GM18870 (cell line): Measurements from ENCODE around the gene KNG1.
"Not testable (repeated sequence)": the region's sequence is repeated elsewhere in the genome, so short reads cannot be mapped to it uniquely, and the experiment has no call there.

Source experiments
- ATAC-seq: cut with Tn5 transposase; IDR thresholded peaks from one replicate; pipeline ENCODE4 v1.9.1; 2021; ENCODE audit warnings: moderate library complexity; ENCODE audit not compliant: unreplicated experiment

Gene KNG1

DNA sequence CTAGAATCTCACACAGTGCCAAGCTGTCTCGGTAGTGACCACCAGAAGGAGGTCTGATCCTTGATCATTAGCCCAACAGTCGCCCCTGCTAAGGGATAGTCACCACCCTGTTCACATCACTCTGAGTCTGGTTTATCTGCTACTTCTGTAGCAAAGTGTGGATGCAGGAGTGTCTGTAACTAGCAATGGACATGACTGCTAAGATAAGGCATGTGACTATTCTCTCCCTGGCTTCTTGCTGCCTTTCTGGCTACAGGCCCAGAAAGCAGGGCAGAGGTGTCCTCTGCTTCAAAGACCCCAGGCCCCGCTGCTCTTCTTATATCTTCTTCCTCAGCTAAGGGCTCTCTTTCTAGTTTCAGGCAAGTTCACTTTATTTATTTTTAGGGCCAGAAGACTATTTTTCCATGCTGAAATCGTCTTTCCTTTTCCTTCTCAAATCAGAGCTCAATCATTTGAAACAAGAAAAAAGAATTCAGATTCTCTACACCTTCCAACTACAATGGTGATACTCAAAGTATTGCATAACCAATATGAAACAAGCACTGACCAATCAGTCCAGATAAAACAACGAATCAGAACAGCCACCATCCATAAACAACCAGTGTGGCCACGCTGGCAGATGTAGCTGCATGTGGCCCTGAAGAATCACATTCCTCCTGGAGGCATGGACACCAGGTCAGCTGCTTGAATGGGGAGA, 8.0 kb upstream of the KNG1 start:
- no peak for ATAC-seq

DNA sequence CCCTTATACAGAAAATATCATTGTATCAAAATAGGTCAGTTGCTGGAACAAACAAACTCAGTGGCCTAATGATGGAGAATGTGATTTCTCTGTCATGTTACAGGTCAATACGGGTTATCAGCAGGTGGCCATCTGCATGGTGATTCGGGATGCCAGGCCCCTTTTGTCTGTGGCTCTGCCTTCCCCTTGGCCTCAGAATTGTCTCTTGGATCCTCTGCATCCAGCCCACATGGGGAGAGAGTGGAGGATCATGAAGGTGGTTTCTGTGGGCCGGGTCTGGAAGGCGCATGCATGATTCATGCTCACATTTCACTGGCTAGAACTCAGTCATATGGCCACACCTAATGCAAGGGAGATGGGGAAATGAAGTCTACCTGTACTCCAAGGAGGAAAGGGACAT, 6.5 kb upstream of the KNG1 start:
- not testable (repeated sequence) for ATAC-seq

DNA sequence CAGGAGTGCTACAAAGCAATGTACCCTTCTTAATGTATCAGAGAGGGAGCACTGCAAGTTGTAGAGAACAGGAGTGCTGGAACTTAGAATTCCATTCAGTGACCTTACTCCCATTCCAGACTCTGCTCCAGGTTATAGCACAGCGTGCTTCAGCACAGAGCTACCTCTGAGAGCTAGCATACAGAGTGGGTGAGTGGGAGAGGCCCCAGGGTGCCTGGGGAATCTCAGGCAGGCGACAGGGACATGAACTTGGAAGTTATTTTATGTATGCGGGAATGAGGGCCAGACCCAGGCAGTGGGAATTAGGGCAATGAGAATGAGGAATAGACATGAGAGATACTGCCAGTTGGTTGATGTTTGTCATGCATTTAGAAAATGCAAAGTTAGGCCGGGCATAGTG, 3.7 kb upstream of the KNG1 start:
- no peak for ATAC-seq

- no peak for ATAC-seq
Observed at GRCh38 chr3:186719945-186720739, 3.0 kb downstream of the KNG1 start.

GRCh38 chr3:186722457-186722856, 5.3 kb downstream of the KNG1 start:
- ATAC-seq = no peak

GRCh38 chr3:186724911-186725310, 7.8 kb downstream of the KNG1 start:
- ATAC-seq = no peak

DNA sequence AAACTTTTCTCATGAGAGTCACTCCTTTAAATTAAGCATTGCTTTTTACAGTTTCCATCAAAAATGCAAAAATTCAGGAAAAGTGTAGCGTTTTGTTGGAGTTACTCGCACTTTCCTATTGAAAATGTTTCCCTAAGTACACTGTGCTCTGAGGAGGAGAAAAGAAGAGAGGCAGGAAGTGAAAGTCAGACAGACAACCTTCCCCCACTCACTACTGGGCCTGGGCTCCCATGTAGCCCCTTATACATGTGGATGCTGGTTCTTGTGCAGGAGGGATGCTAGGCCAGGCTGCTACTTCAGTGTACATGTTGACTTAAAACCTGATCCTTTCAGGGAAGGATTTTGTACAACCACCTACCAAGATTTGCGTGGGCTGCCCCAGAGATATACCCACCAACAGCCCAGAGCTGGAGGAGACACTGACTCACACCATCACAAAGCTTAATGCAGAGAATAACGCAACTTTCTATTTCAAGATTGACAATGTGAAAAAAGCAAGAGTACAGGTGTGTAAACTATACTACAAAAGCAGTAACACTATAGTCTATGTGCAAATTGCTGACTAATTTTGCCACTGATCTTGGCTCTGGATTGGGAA, 15.1 kb downstream of the KNG1 start:
- ATAC-seq = no peak

GRCh38 chr3:186742618-186743380, 25.6 kb downstream of the KNG1 start:
- ATAC-seq = no peak

GRCh38 chr3:186743666-186744065, 26.5 kb downstream of the KNG1 start:
- no peak for ATAC-seq

DNA sequence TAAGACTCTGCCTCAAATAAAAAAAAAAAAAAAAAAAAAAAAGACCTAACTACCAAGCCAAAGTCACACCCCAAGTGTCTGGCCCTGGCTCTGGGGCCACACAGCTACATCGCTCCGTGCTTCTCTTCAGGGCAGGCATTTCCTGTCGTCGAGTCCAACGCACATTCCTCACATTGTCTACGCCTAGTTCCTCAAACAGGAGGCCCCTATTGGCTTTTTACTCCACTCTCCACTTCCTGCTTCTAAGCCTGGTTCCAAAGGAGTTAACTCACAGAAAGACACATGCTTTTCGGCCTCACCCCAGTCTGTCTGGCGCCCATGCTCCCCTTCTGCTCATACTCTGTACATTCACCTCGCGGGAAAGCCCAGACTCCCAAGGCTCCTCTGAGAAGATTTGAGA, 28.8 kb downstream of the KNG1 start:
- no peak for ATAC-seq

GRCh38 chr3:186750316-186750715, 33.2 kb downstream of the KNG1 start:
- no peak for ATAC-seq

GRCh38 chr3:186751480-186751879, 34.3 kb downstream of the KNG1 start:
- no peak for ATAC-seq

DNA sequence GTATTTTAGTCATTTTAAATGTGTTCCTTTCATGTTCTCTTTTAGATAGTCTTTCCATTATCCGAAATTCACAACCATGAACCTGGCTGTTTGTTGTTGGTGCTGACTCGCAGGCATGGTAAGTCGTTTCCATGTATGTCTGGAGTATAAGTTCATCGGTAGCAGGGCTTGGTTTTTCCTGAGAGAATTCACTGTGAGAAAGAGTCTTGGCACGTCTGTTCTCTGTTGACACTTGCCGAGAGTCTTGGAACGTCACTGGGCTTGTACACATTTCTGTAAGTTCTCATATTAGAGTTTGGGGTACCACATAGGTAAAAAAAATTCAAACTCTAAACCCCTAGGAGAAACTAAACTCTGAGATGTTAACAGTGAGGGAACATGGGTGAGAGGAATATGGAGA, 36.8 kb downstream of the KNG1 start:
- no peak for ATAC-seq

GRCh38 chr3:186754871-186755270, 37.7 kb downstream of the KNG1 start:
- no peak for ATAC-seq

DNA sequence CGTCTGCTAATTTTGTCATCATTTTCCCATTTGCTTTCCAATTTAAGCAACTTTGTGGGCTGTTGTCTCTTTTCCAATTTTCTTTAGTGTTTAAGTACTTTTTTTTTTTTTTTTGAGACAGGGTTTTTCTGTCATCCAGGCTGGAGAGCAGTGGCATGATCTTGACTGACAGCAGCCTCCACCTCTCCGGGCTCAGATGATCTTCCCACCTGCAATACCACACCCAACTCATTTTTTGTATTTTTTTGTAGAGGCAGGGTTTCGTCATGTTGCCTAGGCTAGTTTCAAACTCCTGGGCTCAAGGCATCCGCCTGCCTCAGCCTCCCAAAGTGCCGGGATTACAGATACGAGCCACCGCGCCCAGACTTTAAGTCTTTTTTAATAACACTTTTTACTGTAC, 40.1 kb downstream of the KNG1 start:
- ATAC-seq = no peak

GRCh38 chr3:186757686-186758220, 40.6 kb downstream of the KNG1 start:
- ATAC-seq = no peak

DNA sequence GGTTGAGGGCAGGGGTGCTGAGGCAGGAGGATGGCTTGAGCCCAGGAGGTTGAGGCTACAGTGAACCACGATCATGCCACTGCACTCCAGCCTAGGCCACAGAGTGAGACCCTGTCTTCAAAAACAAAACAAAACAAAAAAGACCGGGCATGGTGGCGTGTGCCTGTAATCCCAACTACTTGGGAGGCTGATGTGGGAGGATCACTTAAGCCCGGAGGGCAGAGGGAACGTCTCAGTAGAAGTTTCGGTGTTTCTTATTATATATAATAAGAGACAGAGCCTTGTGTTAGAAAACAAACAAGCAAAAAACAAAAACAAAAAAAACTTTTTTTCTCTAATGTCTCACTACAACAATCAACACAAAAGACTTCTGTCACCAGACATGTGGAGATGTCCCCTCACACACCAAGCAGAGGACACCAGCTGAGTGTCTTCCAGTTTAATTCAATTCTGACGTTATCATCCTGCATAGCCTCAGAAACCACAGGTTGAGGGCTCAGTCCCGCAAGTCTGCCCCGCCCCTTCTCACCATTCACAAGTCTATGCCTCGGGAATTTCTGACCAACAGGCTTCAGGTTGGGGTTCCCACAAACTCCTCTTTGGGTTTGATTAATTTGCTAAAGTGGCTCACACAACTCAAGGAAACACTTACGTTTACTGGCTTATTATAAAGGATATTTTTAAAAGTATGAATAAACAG, 42.2 kb downstream of the KNG1 start:
- ATAC-seq = no peak

DNA sequence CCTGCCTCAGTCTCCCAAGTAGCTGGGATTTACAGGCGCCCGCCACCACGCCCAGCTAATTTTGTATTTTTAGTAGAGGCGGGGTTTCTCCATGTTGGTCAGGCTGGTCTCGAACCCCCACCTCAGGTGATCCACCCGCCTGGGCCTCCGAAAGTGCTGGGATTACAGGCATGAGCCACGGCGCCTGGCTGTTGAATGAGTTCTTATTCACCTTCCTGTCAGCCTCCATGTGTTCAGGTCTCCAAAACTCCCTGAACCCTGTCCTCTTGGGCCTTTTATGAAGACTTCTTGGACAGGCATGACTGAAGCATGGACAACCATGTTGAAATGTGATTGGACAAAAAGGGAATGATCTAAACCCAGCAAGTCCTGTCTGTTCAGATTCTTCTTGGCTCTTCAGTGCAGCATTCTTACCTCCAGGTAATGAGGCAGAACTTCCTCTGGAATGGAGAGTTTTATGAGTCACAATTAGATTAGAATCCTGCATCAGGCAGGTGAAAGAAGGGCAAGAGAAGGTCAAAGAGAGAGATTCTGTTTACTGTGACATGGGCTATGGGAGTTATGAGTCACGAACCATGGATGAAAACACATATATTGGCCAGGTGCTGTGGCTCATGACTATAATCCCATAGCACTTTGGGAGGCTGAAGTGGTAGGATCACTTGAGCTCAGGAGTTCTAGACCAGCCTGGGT, 43.1 kb downstream of the KNG1 start:
- ATAC-seq = no peak

GRCh38 chr3:186760897-186761447, 43.8 kb downstream of the KNG1 start:
- ATAC-seq = no peak

- ATAC-seq = peak; percentile 26
Observed at GRCh38 chr3:186772281-186772694, 55.1 kb downstream of the KNG1 start.
